Limb (tissue), 2 donors: ENCODE data around the gene CTSF.

Source experiments
- DNase-seq, 2 donors: peaks; one replicate each; pipeline ENCODE4 v3.0.0-alpha.2; 2016; ENCODE audit errors: extremely low spot score in 2 of 2

Gene CTSF

DNA sequence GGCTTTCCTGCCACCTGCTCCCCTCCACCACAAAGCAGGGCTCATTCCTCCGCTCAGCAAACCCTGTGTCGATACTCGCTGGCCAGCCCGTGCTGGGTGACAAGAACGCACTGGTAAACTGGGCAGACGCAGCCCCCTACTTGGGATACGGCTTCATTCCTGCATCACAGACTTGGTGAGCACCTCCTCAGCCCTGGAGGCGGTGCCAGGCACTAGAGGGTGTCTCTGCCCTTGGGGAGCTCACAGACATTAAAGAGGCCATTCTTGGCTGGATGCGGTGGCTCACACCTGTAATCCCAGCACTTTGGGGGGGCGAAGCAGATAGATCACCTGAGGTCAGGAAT, 28.6 kb downstream of the CTSF start:
- no peak for DNase-seq

DNA sequence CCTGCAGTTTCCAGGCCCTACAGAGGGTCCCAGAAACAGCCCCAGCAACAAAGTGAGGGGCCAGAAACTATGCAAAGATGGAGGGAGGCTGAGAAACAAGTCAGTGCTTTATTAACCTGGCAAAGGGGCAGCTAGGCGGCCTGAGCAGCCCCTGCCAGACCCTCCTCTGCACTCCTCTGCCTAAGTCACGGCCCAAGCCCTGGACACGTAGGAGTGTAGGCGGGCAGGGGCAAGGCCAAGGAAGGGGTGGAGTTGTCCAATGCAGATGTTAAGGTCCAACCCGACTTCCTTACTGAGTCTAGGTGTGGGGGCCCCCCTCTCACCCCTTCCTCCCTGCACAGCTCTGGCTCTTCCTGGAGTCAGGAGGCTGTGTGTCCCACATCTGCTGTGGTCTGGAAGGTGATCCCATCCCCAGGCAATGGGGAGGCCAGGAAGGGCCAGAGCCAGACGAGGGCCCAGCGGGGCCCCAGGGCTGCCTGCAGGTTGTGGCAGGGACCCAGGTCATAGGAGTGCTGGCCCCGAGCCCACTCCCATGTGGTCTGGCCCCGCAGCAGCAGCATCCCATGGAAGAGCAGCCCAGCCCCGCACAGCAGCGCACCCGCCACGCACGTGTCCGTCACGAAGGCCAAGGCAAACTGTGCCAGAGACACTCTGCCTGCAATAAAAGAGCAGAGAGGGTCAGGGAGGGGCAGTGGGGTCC, 29.1 kb downstream of the CTSF start:
- DNase-seq, result no peak

DNA sequence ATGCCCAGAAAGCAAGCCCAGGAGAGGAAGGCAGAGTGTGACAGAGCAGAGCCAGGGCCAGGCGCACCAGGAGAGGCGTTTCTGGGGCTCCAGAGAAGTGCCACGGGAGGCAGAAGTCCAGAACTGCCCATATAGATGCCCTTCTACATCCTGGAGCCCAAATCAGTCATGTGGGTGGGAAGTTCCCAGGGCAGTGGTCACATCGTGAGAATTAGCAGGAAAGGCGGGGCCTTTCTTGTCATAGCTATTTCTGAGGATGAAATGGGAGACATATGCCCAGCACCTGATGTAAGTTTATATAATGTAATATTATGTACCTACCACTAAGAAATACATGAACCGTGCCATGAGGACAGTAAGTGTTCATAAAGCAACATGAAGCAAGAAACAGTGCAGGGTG, 35.6 kb downstream of the CTSF start:
- no peak for DNase-seq

DNA sequence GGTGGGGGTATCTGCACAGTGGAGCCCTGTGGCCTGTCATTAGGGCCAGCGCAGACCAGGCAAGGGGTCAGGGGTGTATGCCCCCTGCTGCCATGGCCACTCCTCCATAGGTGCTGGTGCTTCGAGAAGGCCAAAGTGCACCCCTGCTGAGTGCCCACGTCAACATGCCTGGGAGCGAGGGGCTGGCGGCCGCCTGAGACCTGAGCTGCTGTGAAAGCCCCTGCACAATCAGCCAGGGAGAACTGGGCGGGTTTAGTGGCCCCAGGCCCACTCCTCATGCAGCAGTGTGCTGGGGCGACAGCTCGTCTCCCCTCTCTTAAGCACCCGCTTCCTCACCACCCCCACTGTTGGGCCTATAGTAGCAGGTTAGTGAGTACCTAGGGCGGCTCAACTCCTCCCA, 36.6 kb downstream of the CTSF start:
- DNase-seq, result no peak

DNA sequence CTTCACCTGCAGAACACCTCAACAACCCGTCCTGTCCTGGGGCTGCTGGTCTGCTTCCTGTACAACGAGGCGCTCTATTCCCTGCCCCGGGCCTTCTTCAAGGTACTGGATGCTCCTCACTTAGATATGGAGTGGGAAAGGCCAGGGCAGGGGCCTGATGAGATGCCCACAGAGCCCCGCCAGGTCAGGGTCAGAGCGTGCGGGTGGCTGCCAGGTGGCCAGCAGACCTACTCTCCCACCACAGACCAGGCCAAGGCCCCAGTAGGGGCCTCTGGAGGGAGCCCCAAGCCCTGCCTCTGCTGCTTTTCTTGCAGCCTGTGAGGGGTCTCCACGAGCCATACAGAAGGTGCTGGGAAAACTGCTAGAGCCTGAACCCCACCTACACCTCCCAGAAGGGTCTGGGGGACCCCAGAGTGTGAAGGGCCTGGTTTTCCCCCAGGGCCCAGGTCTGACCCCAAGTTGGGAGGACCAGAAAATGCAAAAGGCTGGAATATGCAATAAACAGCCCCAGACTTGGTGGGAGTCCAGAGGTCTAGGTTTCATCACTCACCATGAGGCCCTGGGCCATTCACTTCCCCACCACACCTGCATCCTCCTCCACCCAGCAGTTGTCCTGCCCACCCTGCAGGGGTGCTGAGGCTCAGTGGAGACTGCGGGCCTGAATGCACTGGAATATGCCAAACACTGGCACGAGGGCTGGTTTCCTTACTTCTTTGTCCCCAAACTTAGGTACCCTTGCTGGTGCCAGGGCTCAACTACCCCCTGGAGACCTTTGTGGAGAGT, 37.3 kb downstream of the CTSF start:
- no peak for DNase-seq

DNA sequence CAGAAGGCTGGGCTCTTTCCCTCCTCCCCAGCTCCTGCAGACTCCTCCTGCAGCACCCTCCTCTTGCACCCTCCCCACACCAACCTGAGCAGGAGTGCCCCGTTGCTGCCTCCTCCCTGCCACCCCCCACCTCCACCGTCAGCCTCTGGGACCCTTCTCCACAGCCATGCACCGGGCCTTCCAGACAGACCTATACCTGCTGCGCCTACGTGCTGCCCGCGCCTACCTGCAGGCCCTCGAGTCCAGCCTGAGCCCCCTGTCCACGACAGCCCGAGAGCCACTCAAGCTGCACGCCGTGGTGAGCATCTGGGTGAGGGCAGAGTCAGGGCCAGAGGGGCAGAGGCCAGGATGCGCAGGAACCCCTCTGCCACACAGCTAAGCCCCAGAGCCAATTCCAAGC, 38.8 kb downstream of the CTSF start:
- no peak for DNase-seq

DNA sequence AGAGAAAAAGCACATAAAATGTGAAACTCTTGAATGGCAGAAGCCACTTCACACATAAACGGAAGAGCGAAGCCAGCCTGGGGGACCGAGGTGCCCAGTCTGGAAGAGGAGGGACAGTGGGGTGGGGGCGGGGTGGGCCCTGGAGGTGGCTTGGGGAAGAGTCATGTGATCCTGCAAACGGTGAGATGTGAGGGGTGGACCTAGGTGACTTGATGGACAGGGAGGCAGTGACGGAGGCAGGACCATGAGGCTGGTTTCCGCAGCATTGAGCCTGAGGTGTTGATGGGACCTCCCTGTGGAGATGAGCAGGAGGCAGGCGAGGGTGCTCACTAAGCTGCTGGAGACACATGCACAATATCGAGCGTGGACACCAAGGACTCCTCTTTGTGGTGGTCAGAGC, 39.3 kb downstream of the CTSF start:
- no peak for DNase-seq

DNA sequence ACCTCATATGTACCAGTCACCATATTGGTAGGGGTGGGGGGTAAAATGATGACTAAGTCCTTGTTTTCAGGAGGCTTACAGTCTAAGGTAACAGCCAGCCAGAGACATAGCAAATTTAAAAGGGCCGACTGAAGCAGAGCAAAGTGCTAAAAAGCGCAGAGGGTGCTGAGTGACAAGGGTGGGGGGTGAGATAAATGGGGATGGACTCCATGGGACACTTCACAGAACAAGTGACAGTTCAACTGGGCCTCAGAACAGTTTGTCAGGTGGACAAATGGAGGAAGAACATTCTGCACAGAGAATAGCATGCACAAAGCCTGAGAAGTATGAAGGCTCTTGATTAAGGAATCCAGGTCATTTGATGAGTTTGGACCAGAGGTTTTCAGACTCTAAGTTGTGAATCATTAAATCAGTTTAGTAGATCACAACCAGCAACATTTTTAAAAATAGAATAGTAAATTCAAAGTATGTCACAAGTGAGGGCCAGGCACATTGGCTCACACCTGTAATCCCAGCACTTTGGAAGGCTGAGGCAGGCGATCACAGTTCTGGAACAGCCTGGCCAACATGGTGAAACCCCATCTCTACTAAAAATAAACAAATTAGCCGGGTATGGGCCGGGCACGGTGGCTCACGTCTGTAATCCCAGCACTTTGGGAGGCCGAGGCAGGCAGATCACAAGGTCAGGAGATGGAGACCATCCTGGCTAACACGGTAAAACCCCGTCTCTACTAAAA, 43.9 kb downstream of the CTSF start:
- DNase-seq, result no peak

DNA sequence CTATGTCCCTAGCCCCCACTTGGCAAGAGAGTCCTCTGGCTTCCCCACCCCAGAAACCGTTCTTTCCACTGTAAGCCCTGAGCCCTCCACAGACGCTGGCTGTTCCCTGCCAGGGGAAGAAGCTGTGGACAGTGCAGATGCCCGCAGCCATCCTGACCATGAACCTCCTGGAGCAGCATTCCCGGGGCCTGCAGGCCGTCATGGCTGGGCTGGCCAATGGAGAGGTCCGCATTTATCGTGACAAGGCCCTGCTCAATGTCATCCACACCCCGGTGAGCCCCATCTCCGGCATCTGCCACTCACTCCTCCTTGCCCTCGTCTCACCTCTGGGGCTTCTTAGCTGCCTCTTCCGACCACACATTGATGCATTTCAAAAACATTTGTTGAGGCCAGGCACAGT, 44.8 kb downstream of the CTSF start:
- no peak for DNase-seq
